HEK293 (cell line): ENCODE data around the gene UBXN10.
A peak's percentile ranks its signal among the peaks of the same experiment; 100 is the strongest.

ENCODE experiments used
- CTCF ChIA-PET: fragments of 350-600 bp; formaldehyde crosslinking; extraction: SDS; loops from one replicate; lab custom pipeline; 2021; ENCODE audit warnings: antibody characterized with exemption; lab: Yijun Ruan, JAX
- POLR2A ChIA-PET: fragments of 300-600 bp; formaldehyde crosslinking; extraction: SDS; loops from one replicate; lab custom pipeline; 2020; ENCODE audit warnings: antibody characterized with exemption, inconsistent platforms; lab: Yijun Ruan, JAX
- H3K27ac ChIP-seq: fragments of 200-500 bp; sonication (Bioruptor generic); 2 replicates; pipeline ENCODE4 v1.5.1; 2014; ENCODE audit warnings: low read depth, low read length, control low read depth, inconsistent platforms; ENCODE audit errors: extremely low read depth
- H3K36me3 ChIP-seq, 2 experiments: fragments of 200-500 bp in 1 of 2; sonication (Bioruptor generic) in 1 of 2; 1 replicate in 1 of 2; 2 replicates in 1 of 2; pipeline ENCODE4 v1.5.1; 2014 to 2017; ENCODE audit warnings: inconsistent platforms in 2 of 2, low read length in 2 of 2; ENCODE audit not compliant: control insufficient read depth in 2 of 2, insufficient read depth in 1 of 2
- H3K4me1 ChIP-seq: fragments of 200-500 bp; sonication (Bioruptor generic); 2 replicates; pipeline ENCODE4 v1.5.1; 2014; ENCODE audit warnings: mild to moderate bottlenecking, low read length, inconsistent platforms; ENCODE audit not compliant: control insufficient read depth, insufficient read depth
- H3K4me3 ChIP-seq: 2 replicates; pipeline ENCODE4 v1.5.1; 2011; ENCODE audit warnings: low read depth, mild to moderate bottlenecking, control low read depth, low read length, moderate library complexity
- H3K9me3 ChIP-seq: fragments of 200-500 bp; sonication (Bioruptor generic); 2 replicates; pipeline ENCODE4 v1.5.1; 2014; ENCODE audit warnings: low read depth, low read length, inconsistent platforms; ENCODE audit not compliant: control insufficient read depth, insufficient read depth
- KLF7 ChIP-seq: fragments of 450-650 bp; formaldehyde crosslinking; IDR thresholded peaks from 2 replicates; pipeline ENCODE4 v1.5.1; 2016; ENCODE audit warnings: missing biosample characterization, missing genetic modification characterization, borderline replicate concordance
- OSR2 ChIP-seq: fragments of 450-650 bp; formaldehyde crosslinking; IDR thresholded peaks from 2 replicates; pipeline ENCODE4 v1.5.1; 2016; ENCODE audit warnings: missing biosample characterization, missing genetic modification characterization
- TCF7L2 ChIP-seq: IDR thresholded peaks from 2 replicates; pipeline ENCODE4 v1.6.1; 2011; ENCODE audit warnings: low read depth, mild to moderate bottlenecking, inconsistent platforms, low read length, moderate library complexity, borderline replicate concordance
- ZFP3 ChIP-seq: fragments of 450-650 bp; formaldehyde crosslinking; IDR thresholded peaks from 2 replicates; pipeline ENCODE4 v1.5.1; 2016; ENCODE audit warnings: low read depth, missing biosample characterization, missing genetic modification characterization
- ZNF138 ChIP-seq: fragments of 450-650 bp; formaldehyde crosslinking; IDR thresholded peaks from 2 replicates; pipeline ENCODE4 v1.5.1; 2016; ENCODE audit warnings: missing biosample characterization, missing genetic modification characterization, borderline replicate concordance
- ZNF157 ChIP-seq: fragments of 450-650 bp; formaldehyde crosslinking; IDR thresholded peaks from 2 replicates; pipeline ENCODE4 v1.5.1; 2016; ENCODE audit warnings: missing biosample characterization, missing genetic modification characterization
- ZNF266 ChIP-seq: fragments of 450-650 bp; formaldehyde crosslinking; IDR thresholded peaks from 2 replicates; pipeline ENCODE4 v1.5.1; 2016; ENCODE audit warnings: missing biosample characterization, missing genetic modification characterization, low read depth
- ZNF426 ChIP-seq: fragments of 450-650 bp; formaldehyde crosslinking; IDR thresholded peaks from 2 replicates; pipeline ENCODE4 v1.5.1; 2017; ENCODE audit warnings: missing biosample characterization, missing genetic modification characterization, mild to moderate bottlenecking, inconsistent platforms, moderate library complexity
- ZNF433 ChIP-seq: fragments of 450-650 bp; formaldehyde crosslinking; IDR thresholded peaks from 2 replicates; pipeline ENCODE4 v1.5.1; 2016; ENCODE audit warnings: missing biosample characterization, missing genetic modification characterization, low read depth
- ZNF510 ChIP-seq: fragments of 450-650 bp; formaldehyde crosslinking; IDR thresholded peaks from 2 replicates; pipeline ENCODE4 v1.5.1; 2018; ENCODE audit warnings: mild to moderate bottlenecking, missing genetic modification characterization, missing biosample characterization; ENCODE audit not compliant: insufficient replicate concordance
- ZNF514 ChIP-seq: fragments of 450-650 bp; formaldehyde crosslinking; IDR thresholded peaks from 2 replicates; pipeline ENCODE4 v1.5.1; 2016; ENCODE audit warnings: missing biosample characterization, missing genetic modification characterization
- ZNF837 ChIP-seq: fragments of 450-650 bp; formaldehyde crosslinking; IDR thresholded peaks from 2 replicates; pipeline ENCODE4 v1.5.1; 2016; ENCODE audit warnings: missing biosample characterization, missing genetic modification characterization
- ZNF843 ChIP-seq: fragments of 450-650 bp; formaldehyde crosslinking; IDR thresholded peaks from 2 replicates; pipeline ENCODE4 v1.5.1; 2016; ENCODE audit warnings: missing biosample characterization, missing genetic modification characterization
- TF ChIP-seq, protein P1 (sequence below): fragments of 450-650 bp; formaldehyde crosslinking; IDR thresholded peaks from 2 replicates; pipeline ENCODE4 v1.5.1; 2016; ENCODE audit warnings: missing biosample characterization, missing genetic modification characterization
- TF ChIP-seq, protein P2 (sequence below): fragments of 450-650 bp; formaldehyde crosslinking; IDR thresholded peaks from 2 replicates; pipeline ENCODE4 v1.5.1; 2017; ENCODE audit warnings: missing biosample characterization, missing genetic modification characterization
- TF ChIP-seq, protein P3 (sequence below): fragments of 450-650 bp; formaldehyde crosslinking; IDR thresholded peaks from 2 replicates; pipeline ENCODE4 v1.5.1; 2016; ENCODE audit warnings: missing biosample characterization, missing genetic modification characterization, borderline replicate concordance
- TF ChIP-seq, protein P4 (sequence below): fragments of 450-650 bp; formaldehyde crosslinking; IDR thresholded peaks from 2 replicates; pipeline ENCODE4 v1.5.1; 2016; ENCODE audit warnings: missing biosample characterization, missing genetic modification characterization, low read depth
- TF ChIP-seq, protein P5 (sequence below): fragments of 450-650 bp; formaldehyde crosslinking; IDR thresholded peaks from 2 replicates; pipeline ENCODE4 v1.5.1; 2016; ENCODE audit warnings: missing biosample characterization, missing genetic modification characterization

Gene UBXN10

DNA sequence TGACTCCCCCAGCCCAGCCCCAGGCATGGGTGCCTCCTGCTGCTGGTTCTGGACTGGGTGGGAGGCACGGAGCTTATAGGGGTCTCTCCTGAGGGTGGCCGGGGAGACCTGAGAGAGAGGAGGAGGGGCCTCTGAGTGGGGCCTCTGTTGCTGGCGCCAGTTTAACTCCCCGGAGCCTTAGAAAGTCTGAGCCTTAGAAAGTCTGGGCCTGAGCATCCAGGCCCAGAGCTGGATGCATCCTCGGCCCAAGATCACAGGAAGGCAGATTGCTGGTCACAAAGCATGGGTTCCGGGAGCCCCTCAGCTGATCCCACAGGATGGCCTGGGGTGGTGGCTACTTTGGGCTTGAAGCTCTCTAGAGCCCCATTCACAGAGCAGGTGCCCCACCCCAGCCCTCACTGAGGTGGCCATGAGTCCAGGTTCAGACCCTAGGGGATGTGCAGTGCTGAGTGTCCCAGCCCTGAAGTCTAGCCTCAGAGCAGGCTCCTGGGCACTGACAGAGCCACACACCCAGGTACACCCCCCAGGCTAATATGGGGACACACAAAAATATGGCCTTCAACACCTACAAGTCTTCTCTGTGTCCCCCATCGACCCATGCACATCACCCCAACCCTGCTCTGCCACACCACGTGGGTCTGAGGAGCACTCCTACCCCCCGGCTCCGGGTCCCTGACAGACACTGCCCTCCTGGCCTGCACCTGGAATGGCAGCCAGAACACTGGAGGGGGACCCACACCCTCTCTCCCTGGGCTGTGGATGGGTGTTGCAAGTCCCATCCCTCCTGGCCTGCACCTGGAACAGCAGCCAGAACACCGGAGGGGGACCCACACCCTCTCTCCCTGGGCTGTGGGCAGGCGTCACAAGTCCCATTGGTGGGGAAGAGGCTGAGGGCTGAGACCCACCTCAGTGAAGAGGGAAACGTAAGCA lies 37.1 kb upstream of the UBXN10 start (continued):
- no peak for TF ChIP-seq ZNF138 (tag by site-specific recombination)
- TF ChIP-seq, protein P1, sequence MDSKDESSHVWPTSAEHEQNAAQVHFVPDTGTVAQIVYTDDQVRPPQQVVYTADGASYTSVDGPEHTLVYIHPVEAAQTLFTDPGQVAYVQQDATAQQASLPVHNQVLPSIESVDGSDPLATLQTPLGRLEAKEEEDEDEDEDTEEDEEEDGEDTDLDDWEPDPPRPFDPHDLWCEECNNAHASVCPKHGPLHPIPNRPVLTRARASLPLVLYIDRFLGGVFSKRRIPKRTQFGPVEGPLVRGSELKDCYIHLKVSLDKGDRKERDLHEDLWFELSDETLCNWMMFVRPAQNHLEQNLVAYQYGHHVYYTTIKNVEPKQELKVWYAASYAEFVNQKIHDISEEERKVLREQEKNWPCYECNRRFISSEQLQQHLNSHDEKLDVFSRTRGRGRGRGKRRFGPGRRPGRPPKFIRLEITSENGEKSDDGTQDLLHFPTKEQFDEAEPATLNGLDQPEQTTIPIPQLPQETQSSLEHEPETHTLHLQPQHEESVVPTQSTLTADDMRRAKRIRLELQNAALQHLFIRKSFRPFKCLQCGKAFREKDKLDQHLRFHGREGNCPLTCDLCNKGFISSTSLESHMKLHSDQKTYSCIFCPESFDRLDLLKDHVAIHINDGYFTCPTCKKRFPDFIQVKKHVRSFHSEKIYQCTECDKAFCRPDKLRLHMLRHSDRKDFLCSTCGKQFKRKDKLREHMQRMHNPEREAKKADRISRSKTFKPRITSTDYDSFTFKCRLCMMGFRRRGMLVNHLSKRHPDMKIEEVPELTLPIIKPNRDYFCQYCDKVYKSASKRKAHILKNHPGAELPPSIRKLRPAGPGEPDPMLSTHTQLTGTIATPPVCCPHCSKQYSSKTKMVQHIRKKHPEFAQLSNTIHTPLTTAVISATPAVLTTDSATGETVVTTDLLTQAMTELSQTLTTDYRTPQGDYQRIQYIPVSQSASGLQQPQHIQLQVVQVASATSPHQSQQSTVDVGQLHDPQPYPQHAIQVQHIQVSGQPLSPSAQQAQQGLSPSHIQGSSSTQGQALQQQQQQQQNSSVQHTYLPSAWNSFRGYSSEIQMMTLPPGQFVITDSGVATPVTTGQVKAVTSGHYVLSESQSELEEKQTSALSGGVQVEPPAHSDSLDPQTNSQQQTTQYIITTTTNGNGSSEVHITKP (tag by site-specific recombination), result no peak
- TF ChIP-seq, all 188 proteins: peak for 0

DNA sequence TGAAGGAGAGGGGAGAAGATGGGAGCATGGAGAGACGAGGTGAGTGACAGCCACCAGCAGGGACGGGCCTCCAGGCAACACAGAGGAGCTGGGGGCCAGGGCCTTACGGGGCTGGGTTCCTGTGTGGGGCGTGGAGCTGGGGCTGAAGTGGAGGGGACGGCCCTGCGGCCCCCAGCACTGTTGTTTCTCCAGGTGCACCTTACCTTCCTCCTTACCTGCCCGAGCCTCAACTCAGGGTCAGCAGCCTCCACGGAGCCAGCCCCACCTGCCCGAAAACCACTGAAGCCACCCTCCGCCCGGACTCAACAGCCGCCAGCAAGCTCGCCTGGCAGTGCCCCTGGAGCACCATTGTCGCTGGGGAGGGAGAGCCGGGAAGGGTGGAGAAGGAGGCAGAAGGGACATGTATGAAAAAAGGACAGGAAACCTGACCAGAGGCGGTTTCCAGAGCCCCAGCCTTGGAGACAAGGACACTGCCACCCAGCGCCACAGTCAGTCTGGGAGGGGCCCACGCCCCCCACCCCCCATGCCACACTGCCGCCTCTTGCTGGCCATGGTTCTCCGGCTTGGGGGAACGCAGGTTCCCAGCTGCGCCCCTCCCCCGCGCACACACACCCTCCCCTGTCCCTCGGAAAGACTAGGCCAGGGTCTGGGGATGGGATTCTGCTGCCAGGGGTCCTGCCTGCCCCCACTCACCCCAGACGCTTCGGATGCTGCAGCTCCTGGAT lies 36.1 kb upstream of the UBXN10 start:
- TF ChIP-seq ZFP3, result no peak
- TF ChIP-seq ZNF837 (tag by site-specific recombination), result no peak
- TF ChIP-seq, protein P2, sequence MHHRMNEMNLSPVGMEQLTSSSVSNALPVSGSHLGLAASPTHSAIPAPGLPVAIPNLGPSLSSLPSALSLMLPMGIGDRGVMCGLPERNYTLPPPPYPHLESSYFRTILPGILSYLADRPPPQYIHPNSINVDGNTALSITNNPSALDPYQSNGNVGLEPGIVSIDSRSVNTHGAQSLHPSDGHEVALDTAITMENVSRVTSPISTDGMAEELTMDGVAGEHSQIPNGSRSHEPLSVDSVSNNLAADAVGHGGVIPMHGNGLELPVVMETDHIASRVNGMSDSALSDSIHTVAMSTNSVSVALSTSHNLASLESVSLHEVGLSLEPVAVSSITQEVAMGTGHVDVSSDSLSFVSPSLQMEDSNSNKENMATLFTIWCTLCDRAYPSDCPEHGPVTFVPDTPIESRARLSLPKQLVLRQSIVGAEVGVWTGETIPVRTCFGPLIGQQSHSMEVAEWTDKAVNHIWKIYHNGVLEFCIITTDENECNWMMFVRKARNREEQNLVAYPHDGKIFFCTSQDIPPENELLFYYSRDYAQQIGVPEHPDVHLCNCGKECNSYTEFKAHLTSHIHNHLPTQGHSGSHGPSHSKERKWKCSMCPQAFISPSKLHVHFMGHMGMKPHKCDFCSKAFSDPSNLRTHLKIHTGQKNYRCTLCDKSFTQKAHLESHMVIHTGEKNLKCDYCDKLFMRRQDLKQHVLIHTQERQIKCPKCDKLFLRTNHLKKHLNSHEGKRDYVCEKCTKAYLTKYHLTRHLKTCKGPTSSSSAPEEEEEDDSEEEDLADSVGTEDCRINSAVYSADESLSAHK (tag by site-specific recombination), result peak; percentile 57; the same call in 1 of the 2 replicates
- Histone ChIP-seq H3K9me3 (no peaks in the 10 kb centered on the region), H3K4me3 (no peak overlapping the region), H3K4me1 (no peaks in the 10 kb centered on the region), H3K36me3 (no peaks in the 10 kb centered on the region), H3K27ac (no peak overlapping the region)
- ChIA-PET POLR2A (no interaction called here), CTCF (interaction anchor here (0.7 to 6.0 kb wide), 4 partner anchors 50 to 700 kb away, joined by 3 to 53 read pairs (median 25); no protein-coding TSS in a partner anchor)

DNA sequence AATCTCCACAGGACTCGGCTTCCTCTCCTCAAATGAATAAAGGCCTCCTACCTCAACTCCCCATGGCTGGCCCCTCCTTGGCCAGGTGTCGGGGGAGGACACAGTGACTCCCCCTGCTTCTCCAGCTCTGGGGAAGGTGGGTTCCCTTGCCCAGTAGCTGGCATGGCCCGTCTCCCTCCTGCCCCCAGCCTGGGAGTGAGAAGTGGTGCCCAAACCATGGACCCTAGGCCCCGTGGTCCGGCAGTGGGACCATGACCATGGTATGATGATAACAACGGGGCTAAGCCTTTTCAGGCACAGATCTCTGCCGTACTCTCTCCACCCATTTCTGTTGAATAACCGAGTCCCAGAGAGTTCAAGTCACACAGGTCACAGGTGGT lies 35.6 kb upstream of the UBXN10 start:
- ChIA-PET POLR2A (no interaction called here), CTCF (interaction anchor here (0.7 to 6.0 kb wide), 5 partner anchors 50 to 699 kb away, joined by 3 to 53 read pairs (median 37); no protein-coding TSS in a partner anchor)
- Histone ChIP-seq H3K9me3 (no peaks in the 10 kb centered on the region), H3K4me1 (no peaks in the 10 kb centered on the region), H3K27ac (no peak overlapping the region), H3K4me3 (no peak overlapping the region), H3K36me3 (no peaks in the 10 kb centered on the region)
- TF ChIP-seq OSR2 (tag by site-specific recombination) (no peak), ZNF514 (tag by site-specific recombination) (no peak), ZNF138 (tag by site-specific recombination) (no peak), ZNF510 (tag by site-specific recombination) (no peak), ZNF157 (no peak), ZNF266 (no peak), TCF7L2 (no peak), ZNF433 (tag by site-specific recombination) (no peak), KLF7 (tag by site-specific recombination) (no peak), ZNF426 (no peak), ZNF843 (tag by site-specific recombination) (no peak)
- TF ChIP-seq, protein P3, sequence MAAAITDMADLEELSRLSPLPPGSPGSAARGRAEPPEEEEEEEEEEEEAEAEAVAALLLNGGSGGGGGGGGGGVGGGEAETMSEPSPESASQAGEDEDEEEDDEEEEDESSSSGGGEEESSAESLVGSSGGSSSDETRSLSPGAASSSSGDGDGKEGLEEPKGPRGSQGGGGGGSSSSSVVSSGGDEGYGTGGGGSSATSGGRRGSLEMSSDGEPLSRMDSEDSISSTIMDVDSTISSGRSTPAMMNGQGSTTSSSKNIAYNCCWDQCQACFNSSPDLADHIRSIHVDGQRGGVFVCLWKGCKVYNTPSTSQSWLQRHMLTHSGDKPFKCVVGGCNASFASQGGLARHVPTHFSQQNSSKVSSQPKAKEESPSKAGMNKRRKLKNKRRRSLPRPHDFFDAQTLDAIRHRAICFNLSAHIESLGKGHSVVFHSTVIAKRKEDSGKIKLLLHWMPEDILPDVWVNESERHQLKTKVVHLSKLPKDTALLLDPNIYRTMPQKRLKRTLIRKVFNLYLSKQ (tag by site-specific recombination), result no peak
- TF ChIP-seq, protein P4, sequence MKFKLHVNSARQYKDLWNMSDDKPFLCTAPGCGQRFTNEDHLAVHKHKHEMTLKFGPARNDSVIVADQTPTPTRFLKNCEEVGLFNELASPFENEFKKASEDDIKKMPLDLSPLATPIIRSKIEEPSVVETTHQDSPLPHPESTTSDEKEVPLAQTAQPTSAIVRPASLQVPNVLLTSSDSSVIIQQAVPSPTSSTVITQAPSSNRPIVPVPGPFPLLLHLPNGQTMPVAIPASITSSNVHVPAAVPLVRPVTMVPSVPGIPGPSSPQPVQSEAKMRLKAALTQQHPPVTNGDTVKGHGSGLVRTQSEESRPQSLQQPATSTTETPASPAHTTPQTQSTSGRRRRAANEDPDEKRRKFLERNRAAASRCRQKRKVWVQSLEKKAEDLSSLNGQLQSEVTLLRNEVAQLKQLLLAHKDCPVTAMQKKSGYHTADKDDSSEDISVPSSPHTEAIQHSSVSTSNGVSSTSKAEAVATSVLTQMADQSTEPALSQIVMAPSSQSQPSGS (tag by site-specific recombination), result no peak
- TF ChIP-seq, protein P5, sequence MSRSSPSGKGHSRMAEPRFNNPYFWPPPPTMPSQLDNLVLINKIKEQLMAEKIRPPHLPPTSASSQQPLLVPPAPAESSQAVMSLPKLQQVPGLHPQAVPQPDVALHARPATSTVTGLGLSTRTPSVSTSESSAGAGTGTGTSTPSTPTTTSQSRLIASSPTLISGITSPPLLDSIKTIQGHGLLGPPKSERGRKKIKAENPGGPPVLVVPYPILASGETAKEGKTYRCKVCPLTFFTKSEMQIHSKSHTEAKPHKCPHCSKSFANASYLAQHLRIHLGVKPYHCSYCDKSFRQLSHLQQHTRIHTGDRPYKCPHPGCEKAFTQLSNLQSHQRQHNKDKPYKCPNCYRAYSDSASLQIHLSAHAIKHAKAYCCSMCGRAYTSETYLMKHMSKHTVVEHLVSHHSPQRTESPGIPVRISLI, result no peak
